ENCODE measurements around the gene DSC1. TPM values are rescaled to one million over a fixed set of nuclear protein-coding genes. Genes with fewer than 3 reads are reported as not detected.
"Not testable (repeated sequence)": the region's sequence is repeated elsewhere in the genome, so short reads cannot be mapped to it uniquely, and the experiment has no call there.

Gene DSC1
- total and polyA plus RNA-seq, 3 donors from 2014 or later = 0.07 to 0.12 TPM; not detected in 1

DNA sequence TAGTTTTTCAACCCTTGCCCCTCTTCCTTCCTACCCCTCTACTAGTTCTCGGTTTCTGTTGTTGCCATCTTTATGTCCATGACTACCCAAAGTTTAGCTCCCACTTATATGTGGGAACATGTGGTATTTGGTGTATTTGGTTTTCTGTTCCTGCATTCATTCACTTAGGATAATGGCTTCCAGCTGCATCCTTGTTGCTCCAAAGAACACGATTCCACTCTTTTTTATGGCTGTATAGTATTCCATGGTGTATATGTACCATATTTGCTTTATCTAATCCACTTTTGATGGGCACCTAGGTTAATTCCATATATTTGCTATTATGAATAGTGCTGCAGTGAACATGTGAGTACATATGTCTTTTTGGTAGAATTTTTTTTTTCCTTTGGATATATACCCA lies 20.6 kb upstream of the DSC1 start:
- no peak overlapping the region for H3K27ac ChIP-seq
- H3K9me3 ChIP-seq = no peaks in the 10 kb centered on the region
- H3K27me3 ChIP-seq = no peaks in the 10 kb centered on the region
- DNase-seq = no peak
- H3K36me3 ChIP-seq (ENCODE audit: low read depth, missing control alignments) = no peaks in the 10 kb centered on the region
- H3K4me3 ChIP-seq = no peak overlapping the region
- H3K4me1 ChIP-seq = no peaks in the 10 kb centered on the region
- intact Hi-C loops (cut with DNase I; ENCODE audit: low total_unique reads) = no loop called here
- TF ChIP-seq POLR2A (IDR thresholded peaks at IDR 0.05) = no peak
- TF ChIP-seq, protein P1, sequence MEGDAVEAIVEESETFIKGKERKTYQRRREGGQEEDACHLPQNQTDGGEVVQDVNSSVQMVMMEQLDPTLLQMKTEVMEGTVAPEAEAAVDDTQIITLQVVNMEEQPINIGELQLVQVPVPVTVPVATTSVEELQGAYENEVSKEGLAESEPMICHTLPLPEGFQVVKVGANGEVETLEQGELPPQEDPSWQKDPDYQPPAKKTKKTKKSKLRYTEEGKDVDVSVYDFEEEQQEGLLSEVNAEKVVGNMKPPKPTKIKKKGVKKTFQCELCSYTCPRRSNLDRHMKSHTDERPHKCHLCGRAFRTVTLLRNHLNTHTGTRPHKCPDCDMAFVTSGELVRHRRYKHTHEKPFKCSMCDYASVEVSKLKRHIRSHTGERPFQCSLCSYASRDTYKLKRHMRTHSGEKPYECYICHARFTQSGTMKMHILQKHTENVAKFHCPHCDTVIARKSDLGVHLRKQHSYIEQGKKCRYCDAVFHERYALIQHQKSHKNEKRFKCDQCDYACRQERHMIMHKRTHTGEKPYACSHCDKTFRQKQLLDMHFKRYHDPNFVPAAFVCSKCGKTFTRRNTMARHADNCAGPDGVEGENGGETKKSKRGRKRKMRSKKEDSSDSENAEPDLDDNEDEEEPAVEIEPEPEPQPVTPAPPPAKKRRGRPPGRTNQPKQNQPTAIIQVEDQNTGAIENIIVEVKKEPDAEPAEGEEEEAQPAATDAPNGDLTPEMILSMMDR (IDR thresholded peaks at IDR 0.05) = no peak
- WGBS, 2 donors = 95 to 96% methylated on average over 2 of the region's 2 CpGs

DNA sequence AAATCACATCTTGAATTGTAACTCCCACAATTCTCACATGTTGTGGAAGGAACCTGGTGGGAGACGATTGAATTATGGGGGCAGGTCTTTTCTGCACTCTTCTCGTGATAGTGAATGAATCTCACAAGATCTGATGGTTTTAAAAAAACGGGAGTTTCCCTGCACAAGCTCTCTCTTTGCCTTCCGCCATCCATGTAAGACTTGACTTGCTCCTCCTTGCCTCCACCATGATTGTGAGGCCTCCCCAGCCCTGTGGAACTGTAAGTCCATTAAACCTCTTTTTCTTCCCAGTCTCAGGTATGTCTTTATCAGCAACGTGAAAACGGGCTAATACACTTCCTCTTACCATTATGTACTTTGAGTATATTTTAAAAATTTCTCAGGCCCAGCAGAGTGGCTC lies 14.7 kb upstream of the DSC1 start:
- DNase-seq; H3K4me1 ChIP-seq; intact Hi-C loops (cut with DNase I; ENCODE audit: low total_unique reads); H3K27me3 ChIP-seq; H3K4me3 ChIP-seq; H3K9me3 ChIP-seq; H3K27ac ChIP-seq; H3K36me3 ChIP-seq (ENCODE audit: low read depth, missing control alignments): not testable (repeated sequence)
- 91 to 94% methylated on average over 6 of the region's 6 CpGs for WGBS, 2 donors

DNA sequence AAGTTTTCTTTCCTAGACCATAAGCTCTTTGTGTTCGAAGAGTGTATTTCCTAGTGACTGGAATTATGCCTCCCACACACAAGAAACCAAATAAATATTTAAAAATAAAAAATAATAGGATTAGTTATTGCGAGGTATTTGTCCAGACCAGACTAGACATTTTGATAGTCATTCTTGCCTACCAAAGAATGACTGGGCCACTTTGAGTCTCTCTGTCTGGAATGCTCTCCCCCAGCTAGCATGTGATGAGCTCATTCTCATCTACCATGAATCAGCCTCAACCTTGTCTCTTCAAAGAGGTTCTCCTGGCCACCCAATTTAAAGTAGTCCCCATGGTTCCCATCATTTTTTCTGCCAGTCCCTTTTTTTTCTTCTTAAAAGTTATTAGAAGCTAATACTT lies 13.9 kb upstream of the DSC1 start:
- DNase-seq = no peak
- Histone ChIP-seq H3K4me1 (no peaks in the 10 kb centered on the region), H3K4me3 (no peak overlapping the region), H3K36me3 (ENCODE audit: low read depth, missing control alignments) (no peaks in the 10 kb centered on the region), H3K27ac (no peak overlapping the region), H3K27me3 (no peaks in the 10 kb centered on the region), H3K9me3 (no peaks in the 10 kb centered on the region)
- intact Hi-C loops (cut with DNase I; ENCODE audit: low total_unique reads) = no loop called here
- TF ChIP-seq POLR2A (IDR thresholded peaks at IDR 0.05) = no peak
- TF ChIP-seq, protein P1 (IDR thresholded peaks at IDR 0.05) = no peak
- WGBS, 2 donors = 88 to 91% methylated on average over 2 of the region's 2 CpGs

DNA sequence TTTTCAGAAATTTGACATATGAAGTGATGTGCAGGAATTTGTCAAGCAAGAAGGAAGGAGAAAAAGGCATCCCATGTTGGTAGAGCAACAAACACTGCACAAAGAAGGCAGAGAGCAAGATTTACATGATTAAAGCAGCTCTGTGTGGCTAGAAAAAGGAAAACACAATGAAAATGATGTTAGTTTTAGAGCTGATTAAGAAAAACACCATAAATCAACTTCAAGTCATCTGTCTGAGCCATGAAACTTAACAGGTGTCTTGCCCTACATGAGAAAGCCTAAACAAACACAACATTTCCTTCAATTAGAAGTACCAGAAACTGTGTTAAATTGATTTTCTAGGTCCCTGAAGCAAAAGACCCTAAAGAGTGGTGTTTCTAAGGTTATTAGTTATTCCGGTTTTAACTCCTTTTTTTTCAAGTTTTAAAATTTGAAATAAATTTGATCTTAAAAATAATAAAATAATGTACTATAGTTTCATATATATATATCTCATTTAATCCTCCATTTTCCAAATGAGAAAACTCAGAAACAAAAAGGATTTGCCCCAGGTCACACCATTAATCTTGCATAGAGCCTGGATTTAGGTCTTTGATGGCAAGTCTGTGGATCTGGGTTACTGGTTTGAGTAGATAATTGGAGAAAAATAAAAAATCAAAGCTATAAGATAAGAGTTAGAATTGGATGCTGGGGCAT lies 8.6 kb upstream of the DSC1 start:
- H3K4me1 ChIP-seq = no peaks in the 10 kb centered on the region
- no peak overlapping the region for H3K4me3 ChIP-seq
- no peaks in the 10 kb centered on the region for H3K9me3 ChIP-seq
- no peak for DNase-seq
- WGBS, 2 donors = 68 to 89% methylated on average over 1 of the region's 1 CpG
- intact Hi-C loops (cut with DNase I; ENCODE audit: low total_unique reads) = no loop called here
- TF ChIP-seq POLR2A (IDR thresholded peaks at IDR 0.05) = no peak
- TF ChIP-seq, protein P1 (IDR thresholded peaks at IDR 0.05) = no peak
- no peaks in the 10 kb centered on the region for H3K36me3 ChIP-seq (ENCODE audit: low read depth, missing control alignments)
- no peak overlapping the region for H3K27ac ChIP-seq
- no peaks in the 10 kb centered on the region for H3K27me3 ChIP-seq

DNA sequence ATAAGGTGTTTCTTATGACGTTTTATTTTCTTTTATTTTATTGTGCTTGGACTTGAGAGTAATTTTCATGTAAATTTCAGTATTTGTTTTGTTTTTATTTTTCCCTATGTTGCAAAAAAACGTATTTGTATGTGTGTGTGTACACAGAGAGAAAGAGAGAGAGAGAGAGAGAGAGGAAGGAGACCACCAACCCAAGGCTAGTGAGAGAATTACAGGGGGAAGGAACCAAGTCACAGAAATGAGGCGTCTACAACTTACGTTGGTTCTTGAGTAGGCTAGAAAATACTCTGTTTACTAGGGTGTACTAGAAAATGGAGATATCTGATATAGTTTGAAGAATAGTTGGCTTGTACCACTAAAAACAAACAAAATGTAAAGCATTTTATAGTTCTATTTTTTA lies 7.7 kb upstream of the DSC1 start:
- TF ChIP-seq POLR2A (IDR thresholded peaks at IDR 0.05) = no peak
- TF ChIP-seq, protein P1 (IDR thresholded peaks at IDR 0.05) = no peak
- H3K27me3 ChIP-seq = no peaks in the 10 kb centered on the region
- H3K9me3 ChIP-seq = no peaks in the 10 kb centered on the region
- no peak overlapping the region for H3K27ac ChIP-seq
- 72 to 76% methylated on average over 4 of the region's 4 CpGs for WGBS, 2 donors
- intact Hi-C loops (cut with DNase I; ENCODE audit: low total_unique reads) = no loop called here
- DNase-seq = no peak
- H3K36me3 ChIP-seq (ENCODE audit: low read depth, missing control alignments) = no peaks in the 10 kb centered on the region
- no peaks in the 10 kb centered on the region for H3K4me1 ChIP-seq
- no peak overlapping the region for H3K4me3 ChIP-seq

Data from testis (tissue), 3 donors.